Ovary (tissue), 9 donors: ENCODE results near the gene DHODH. TPM values are rescaled to one million over a fixed set of nuclear protein-coding genes. Genes with fewer than 3 reads are reported as not detected.

Experiments used
- DNase-seq, 5 donors: peaks; one replicate each; pipeline ENCODE4 v3.0.0-alpha.2; 2019 to 2020
- H3K27ac ChIP-seq, 2 donors: fragments of 200-600 bp; one replicate each; pipeline versions ENCODE4 v1.5.1 to v1.8.0; 2019 to 2022
- H3K27me3 ChIP-seq: fragments of 200-600 bp; one replicate; pipeline ENCODE4 v1.8.0; 2022
- H3K36me3 ChIP-seq: fragments of 200-600 bp; sonication (generic); one replicate; pipeline ENCODE4 v1.5.1; 2019
- H3K4me1 ChIP-seq: one replicate; pipeline ENCODE4 v1.8.1; 2013; ENCODE audit warnings: mild to moderate bottlenecking, moderate library complexity; ENCODE audit not compliant: insufficient read depth
- H3K4me3 ChIP-seq: fragments of 200-600 bp; sonication (generic); one replicate; pipeline ENCODE4 v1.5.1; 2017
- H3K9me3 ChIP-seq, 2 donors: fragments of 200-600 bp in 1 of 2; sonication (generic) in 1 of 2; one replicate each; pipeline versions ENCODE4 v1.5.1 to v1.8.1; 2013 to 2019; ENCODE audit warnings: mild to moderate bottlenecking in 1 of 2, moderate library complexity in 1 of 2
- CTCF ChIP-seq, 3 donors: fragments of 450-650 bp in 2 of 3; fragments of 200-600 bp in 1 of 3; IDR thresholded peaks; one replicate each; pipeline versions ENCODE4 v1.5.1 to v1.8.0; 2016 to 2022; ENCODE audit warnings: antibody characterized with exemption in 3 of 3, mild to moderate bottlenecking in 1 of 3
- EP300 ChIP-seq: sonication (generic); formaldehyde crosslinking; IDR thresholded peaks from one replicate; pipeline ENCODE4 v1.6.1; 2017; ENCODE audit warnings: antibody characterized with exemption
- POLR2A ChIP-seq: fragments of 450-650 bp; IDR thresholded peaks from one replicate; pipeline ENCODE4 v1.6.1; 2017; ENCODE audit warnings: antibody characterized with exemption, mild to moderate bottlenecking, moderate library complexity
- WGBS, 3 donors: extraction: QIAGEN DNeasy Blood & Tissue Kit in 1 of 3; methylation state at CpG; one replicate each; pipeline versions ENCODE4 v1.1.5 to v1.1.7; 2013 to 2017; 5-methylcytosine and 5-hydroxymethylcytosine counted together
- intact Hi-C, 4 donors: fragments of 100-400 bp; cut with DNase I; formaldehyde crosslinking; loops; one replicate each; pipeline versions ENCODE4 v1.11.0 to v1.15.1; 2022 to 2023
- polyA plus RNA-seq, 2 donors: library from polyadenylated mRNA; stranded (reverse); fragments of 200-250 nt in 1 of 2; fragments of 350-450 nt in 1 of 2; fragmentation: Illumina TruSeq in 1 of 2; extraction: RNeasy Lipid Tissue Mini Kit (QIAGEN cat#74804) in 1 of 2; gene quantifications; one replicate each; pipeline ENCODE4 v1.2.3, GENCODE V29; 2013 to 2014
- total RNA-seq, 7 donors: library from RNA; depleted of rRNA in 2 of 7; stranded (reverse); fragments of >200 nt in 2 of 7; fragmentation: NEBNext Ultra II Directional in 3 of 7; extraction: Animal tissue kit (Norgen Biotek cat#: 25700) in 3 of 7; gene quantifications; one replicate each; pipeline versions ENCODE4 v1.1.0 to v1.2.4, GENCODE V29; 2016 to 2023
- donor health status: DM: no; HTN: no; CAD: no; lungs with moderate emphysema.
- donor health status: DM: no; HTN: no; CAD: no.
- donor health status: Bipolar disorder and iron deficiency.
- donor health status: DM: yes; HTN: yes; CAD: no.
- donor health status: DM: no; HTN: no; CAD: no.
- donor health status: DM: yes; HTN: yes; CAD: no.

The DHODH gene
- total and polyA plus RNA-seq, 9 donors = 3.2 to 13.0 (median 9.4) TPM

DNA sequence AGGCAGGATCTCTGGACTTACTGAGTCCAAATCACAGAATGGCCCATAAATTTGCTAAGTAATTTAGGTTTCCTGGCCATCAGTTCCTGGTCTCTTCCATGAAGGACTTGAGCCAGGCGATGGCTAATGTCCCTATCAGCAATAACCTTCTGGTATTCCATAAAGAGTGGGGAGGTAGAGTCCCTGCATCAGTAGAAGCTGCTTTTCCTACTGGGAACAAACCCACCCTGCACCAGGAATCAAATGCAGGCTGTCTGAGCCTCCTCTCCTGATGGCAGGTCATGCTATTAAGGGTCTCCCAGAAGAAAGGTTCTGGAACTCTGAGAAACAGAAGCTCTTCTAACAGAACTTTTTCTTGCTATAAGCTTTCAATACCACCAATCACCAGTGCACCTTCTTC is 53.0 kb downstream of the DHODH start:
- intact Hi-C loops = no loop called here
- DNase-seq = no peak
- Histone ChIP-seq H3K4me3 (no peak overlapping the region), H3K4me1 (no peaks in the 10 kb centered on the region), H3K9me3 (no peaks in the 10 kb centered on the region), H3K27me3 (no peaks in the 10 kb centered on the region), H3K36me3 (no peaks in the 10 kb centered on the region), H3K27ac (no peak overlapping the region)
- 96 to 100% (median 100%) methylated on average over 1 of the region's 1 CpG for WGBS, 3 donors
- TF ChIP-seq CTCF (IDR thresholded peaks at IDR 0.05) (no peak), POLR2A (no peak), EP300 (no peak)

- Histone ChIP-seq H3K4me3 (no peak overlapping the region), H3K27me3 (no peaks in the 10 kb centered on the region), H3K4me1 (no peaks in the 10 kb centered on the region), H3K27ac (no peak overlapping the region), H3K9me3 (no peaks in the 10 kb centered on the region), H3K36me3 (no peaks in the 10 kb centered on the region)
- no peak for DNase-seq
- 82 to 88% (median 83%) methylated on average over 10 of the region's 10 CpGs for WGBS, 3 donors
- no peak for TF ChIP-seq POLR2A
- no peak for TF ChIP-seq CTCF (IDR thresholded peaks at IDR 0.05)
- TF ChIP-seq EP300 = no peak
- intact Hi-C loops = no loop called here
Measured at GRCh38 chr16:72064361-72064894, 55.9 kb downstream of the DHODH start.

GRCh38 chr16:72066747-72067146 is 58.2 kb downstream of the DHODH start:
- H3K4me3 ChIP-seq = no peak overlapping the region
- TF ChIP-seq CTCF (IDR thresholded peaks at IDR 0.05) = peak in 2 of 3 donors; percentile 44 to 57
- no peak for TF ChIP-seq EP300
- no peak for TF ChIP-seq POLR2A
- no peaks in the 10 kb centered on the region for H3K27me3 ChIP-seq
- WGBS, 3 donors = 0 to 2% (median 2%) methylated on average over 1 of the region's 1 CpG
- intact Hi-C loops = loop anchor here in 2 of 4 donors (2.0 to 5.0 kb wide), 2 partner anchors 32 to 36 kb away; no protein-coding TSS in a partner anchor
- no peaks in the 10 kb centered on the region for H3K9me3 ChIP-seq
- peak in 1 of 5 donors; percentile 35 for DNase-seq
- H3K27ac ChIP-seq = no peak overlapping the region
- H3K36me3 ChIP-seq = no peaks in the 10 kb centered on the region
- peaks cover 6% of the 10 kb centered on the region for H3K4me1 ChIP-seq

DNA sequence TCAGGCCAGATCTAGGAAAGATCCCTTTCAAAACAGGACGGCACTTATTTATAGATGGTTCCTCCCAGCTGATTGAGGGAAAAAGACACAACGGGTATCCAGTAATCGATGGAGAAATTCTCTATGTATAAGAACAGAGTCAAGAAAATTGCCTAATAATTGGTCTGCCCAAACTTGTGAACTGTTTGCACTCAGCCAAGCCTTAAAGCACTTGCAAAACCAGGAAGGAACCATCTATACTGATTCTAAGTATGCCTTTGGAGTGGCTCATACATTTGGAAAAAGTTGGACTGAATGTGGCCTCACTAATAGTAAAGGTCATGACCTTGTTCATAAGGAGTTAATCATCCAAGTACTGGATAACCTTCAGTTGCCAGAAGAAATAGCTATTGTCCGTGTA is 60.4 kb downstream of the DHODH start:
- no peak overlapping the region for H3K27ac ChIP-seq
- intact Hi-C loops = loop anchor here in 1 of 4 donors (5.0 kb wide), 1 partner anchor 33 kb away; no protein-coding TSS in a partner anchor
- H3K4me1 ChIP-seq = peaks cover 15% of the 10 kb centered on the region
- no peaks in the 10 kb centered on the region for H3K27me3 ChIP-seq
- H3K4me3 ChIP-seq = no peak overlapping the region
- WGBS, 3 donors = 84 to 88% (median 85%) methylated on average over 4 of the region's 4 CpGs
- no peak for DNase-seq
- H3K36me3 ChIP-seq = no peaks in the 10 kb centered on the region
- TF ChIP-seq POLR2A (no peak), EP300 (no peak), CTCF (IDR thresholded peaks at IDR 0.05) (no peak)
- no peaks in the 10 kb centered on the region for H3K9me3 ChIP-seq
